HepG2 (cell line): ENCODE measurements around the gene TNRC18. TPM values are rescaled to one million over a fixed set of nuclear protein-coding genes. Genes with fewer than 3 reads are reported as not detected.

Experiments used
- ATAC-seq: fragments of 200-7000 bp; cut with Tn5 transposase; 3 replicates; pipeline ENCODE4 v1.9.1; 2020; ENCODE audit warnings: mild to moderate bottlenecking, moderate library complexity
- BruUV-seq: library from RNA; stranded (reverse); fragments of 400-500 nt; replicated peaks from 2 replicates; lab custom pipeline; 2021; lab: Mats Ljungman, UMichigan
- CTCF ChIA-PET: fragments of 300-600 bp; formaldehyde crosslinking; extraction: SDS; loops from one replicate; lab custom pipeline; 2021; ENCODE audit warnings: low total read pairs, inconsistent platforms, low intra/inter-chr PET ratio; lab: Yijun Ruan, JAX
- POLR2A ChIA-PET: fragments of 350-600 bp; sonication (Branson Sonifier 250); formaldehyde crosslinking; loops from one replicate; lab custom pipeline; 2020; ENCODE audit warnings: antibody characterized with exemption, inconsistent platforms; lab: Yijun Ruan, JAX
- DNase-seq: peaks from one replicate; pipeline ENCODE4 v3.0.0-alpha.2; 2015; ENCODE audit warnings: low spot score
- FAIRE-seq: peaks from 3 replicates; lab custom pipeline; 2011; peaks lifted over from hg19 to GRCh38; lab: Jason Lieb, UNC
- H2AFZ ChIP-seq: one replicate; pipeline ENCODE4 v1.6.1; 2011; ENCODE audit warnings: low read length, inconsistent platforms
- H3K27ac ChIP-seq: fragments of 300-600 bp; 3 replicates; pipeline ENCODE4 v1.8.0; 2011; ENCODE audit warnings: mixed run types, mild to moderate bottlenecking, mixed read lengths, low read length, inconsistent platforms; ENCODE audit not compliant: insufficient read depth; ENCODE audit errors: extremely low read length
- H3K27me3 ChIP-seq, 2 experiments: fragments of 200-600 bp in 1 of 2; 2 replicates in 1 of 2; 3 replicates in 1 of 2; pipeline versions ENCODE4 v1.6.0 to v1.8.0; 2011; ENCODE audit warnings: low read length in 2 of 2, mild to moderate bottlenecking in 2 of 2, moderate library complexity in 2 of 2, inconsistent platforms in 1 of 2; ENCODE audit not compliant: insufficient read depth in 2 of 2, control insufficient read depth in 1 of 2
- H3K36me3 ChIP-seq, 2 experiments: fragments of 200-600 bp in 1 of 2; replicated peaks in 1 of 2; 2 replicates in 1 of 2; 3 replicates in 1 of 2; pipeline versions ENCODE4 v1.5.1 to v1.8.0; 2011; ENCODE audit warnings: low read length in 2 of 2, inconsistent platforms in 1 of 2; ENCODE audit not compliant: insufficient read depth in 2 of 2, control insufficient read depth in 1 of 2
- H3K4me1 ChIP-seq: 2 replicates; pipeline ENCODE4 v1.5.1; 2012; ENCODE audit warnings: low read length, inconsistent platforms; ENCODE audit not compliant: insufficient read depth
- H3K4me2 ChIP-seq: 2 replicates; pipeline ENCODE4 v1.6.0; 2011; ENCODE audit warnings: low read depth, low read length, inconsistent platforms
- H3K4me3 ChIP-seq, 3 experiments: fragments of 200-600 bp in 1 of 3; sonication (generic), shearing (Covaris generic) in 1 of 3; replicated peaks in 1 of 3; 2 replicates each; pipeline ENCODE4 v1.5.1; 2011 to 2016; ENCODE audit warnings: low read length in 3 of 3, inconsistent platforms in 2 of 3, low read depth in 2 of 3, mild to moderate bottlenecking in 2 of 3, control low read depth in 1 of 3, mixed read lengths in 1 of 3; ENCODE audit not compliant: insufficient read depth in 1 of 3
- H3K79me2 ChIP-seq: one replicate; pipeline ENCODE4 v1.6.1; 2011; ENCODE audit warnings: low read length, inconsistent platforms; ENCODE audit not compliant: insufficient read depth
- H3K9ac ChIP-seq: 2 replicates; pipeline ENCODE4 v1.6.0; 2011; ENCODE audit warnings: mild to moderate bottlenecking, low read depth, low read length, inconsistent platforms; ENCODE audit not compliant: insufficient read depth
- H3K9me3 ChIP-seq: 2 replicates; pipeline ENCODE4 v1.5.1; 2012; ENCODE audit warnings: mild to moderate bottlenecking, low read length
- H4K20me1 ChIP-seq: 2 replicates; pipeline ENCODE4 v1.6.0; 2011; ENCODE audit warnings: inconsistent platforms, mild to moderate bottlenecking, low read length, moderate library complexity; ENCODE audit not compliant: insufficient read depth
- ARNT ChIP-seq: fragments of 450-650 bp; IDR thresholded peaks from 2 replicates; pipeline ENCODE4 v1.6.1; 2017
- ARNTL ChIP-seq: sonication (generic); formaldehyde crosslinking; IDR thresholded peaks from 2 replicates; pipeline ENCODE4 v1.4.0; 2020; ENCODE audit warnings: mild to moderate bottlenecking, missing genetic modification reagents
- HBP1 ChIP-seq: IDR thresholded peaks from 2 replicates; pipeline ENCODE4 v1.6.1; 2016; ENCODE audit warnings: low read depth, control low read depth
- HNF4G ChIP-seq, 2 experiments: sonication (generic) in 1 of 2; formaldehyde crosslinking in 1 of 2; IDR thresholded peaks; 2 replicates each; pipeline versions ENCODE4 v1.4.0 to v1.6.1; 2011 to 2020; ENCODE audit warnings: borderline replicate concordance in 2 of 2, low read depth in 2 of 2, mild to moderate bottlenecking in 2 of 2, low read length in 1 of 2, missing genetic modification reagents in 1 of 2, moderate library complexity in 1 of 2
- MLXIP ChIP-seq: sonication (generic); formaldehyde crosslinking; IDR thresholded peaks from 2 replicates; pipeline ENCODE4 v1.9.0; 2021; ENCODE audit warnings: missing genetic modification reagents, borderline replicate concordance
- NONO ChIP-seq, 2 experiments: fragments of 450-650 bp in 1 of 2; sonication (generic) in 1 of 2; formaldehyde crosslinking in 1 of 2; IDR thresholded peaks in 1 of 2; conservative IDR thresholded peaks in 1 of 2; 2 replicates each; pipeline versions ENCODE4 v1.6.1 to v1.8.0; 2017 to 2022; ENCODE audit warnings: mild to moderate bottlenecking in 1 of 2, missing genetic modification reagents in 1 of 2, moderate library complexity in 1 of 2
- RBFOX2 ChIP-seq: fragments of 200-400 bp; formaldehyde crosslinking; IDR thresholded peaks from 2 replicates; pipeline ENCODE4 v1.6.1; 2017; ENCODE audit warnings: low read depth, mild to moderate bottlenecking, low read length
- REPIN1 ChIP-seq: sonication (generic); formaldehyde crosslinking; IDR thresholded peaks from 2 replicates; pipeline ENCODE4 v1.8.0; 2022; ENCODE audit warnings: missing genetic modification reagents, low read depth, mild to moderate bottlenecking, borderline replicate concordance
- RFXAP ChIP-seq: sonication (generic); formaldehyde crosslinking; IDR thresholded peaks from 2 replicates; pipeline ENCODE4 v1.4.0; 2020; ENCODE audit warnings: missing genetic modification reagents, borderline replicate concordance
- TBX2 ChIP-seq: sonication (generic); formaldehyde crosslinking; IDR thresholded peaks from 2 replicates; pipeline ENCODE4 v1.5.0; 2020; ENCODE audit warnings: missing genetic modification reagents, mild to moderate bottlenecking, borderline replicate concordance
- ZNF18 ChIP-seq: sonication (generic); formaldehyde crosslinking; IDR thresholded peaks from 2 replicates; pipeline ENCODE4 v1.8.0; 2022; ENCODE audit warnings: mild to moderate bottlenecking, missing genetic modification reagents; ENCODE audit not compliant: insufficient replicate concordance
- ZNF512 ChIP-seq: sonication (generic); formaldehyde crosslinking; IDR thresholded peaks from 2 replicates; pipeline ENCODE4 v1.4.0; 2020; ENCODE audit warnings: mild to moderate bottlenecking, missing genetic modification reagents
- WGBS: methylation state at CpG from one replicate; pipeline ENCODE4 v1.1.6; 2017; ENCODE audit warnings: low lambda C conversion rate; 5-methylcytosine and 5-hydroxymethylcytosine counted together
- in situ Hi-C: cut with HindIII; loops from 2 replicates; pipeline ENCODE4 v1.10.0; 2017; ENCODE audit warnings: low pct_unique_long_range_greater_than_20kb; ENCODE audit not compliant: extremely low pct_ligation_motif_present
- intact Hi-C: fragments of 100-400 bp; cut with micrococcal nuclease; formaldehyde crosslinking; loops from one replicate; pipeline ENCODE4 v1.10.0; 2022; ENCODE audit not compliant: unreplicated experiment
- polyA plus RNA-seq, 8 experiments: library from polyadenylated mRNA; depleted of rRNA in 3 of 8; stranded (reverse) in 7 of 8; unstranded in 1 of 8; fragments of >200 nt; fragmentation: Illumina TruSeq in 4 of 8; extraction: Trizol in 4 of 8; gene quantifications; 2 replicates each; pipeline versions ENCODE4 v1.2.1 to v1.2.3, GENCODE V29; 2011 to 2016; ENCODE audit warnings: low read depth in 4 of 8, missing spikeins in 1 of 8, mixed read lengths in 1 of 8; ENCODE audit not compliant: insufficient read depth in 1 of 8
- total RNA-seq, 5 experiments: library from RNA; depleted of rRNA; stranded (reverse); fragments of >200 nt; fragmentation: Illumina TruSeq; extraction: Trizol; gene quantifications; 2 replicates each; pipeline ENCODE4 v1.2.3, GENCODE V29; 2016; ENCODE audit warnings: low read depth in 1 of 5

The TNRC18 gene
- total and polyA plus RNA-seq, 2 of the 13 experiments (the other 11 are each of a cell fraction or from before 2014, with no cell fraction given), result 11.7 to 17.4 TPM

- TF ChIP-seq HNF4G (IDR thresholded peaks at IDR 0.05; ENCODE audit: borderline replicate concordance, low read depth, low read length) (no peak), HNF4G (CRISPR knock-in tag; IDR thresholded peaks at IDR 0.05; ENCODE audit: borderline replicate concordance, low read depth) (no peak), HBP1 (CRISPR knock-in tag) (no peak), ZNF18 (CRISPR knock-in tag) (peak; percentile 30), NONO (IDR thresholded peaks at IDR 0.05) (no peak), NONO (CRISPR knock-in tag; conservative IDR thresholded peaks at IDR 0.05) (0 out of 2 replicates have a peak, but pooled peaks have one; percentile 6), TBX2 (CRISPR knock-in tag) (peak; percentile 3; the same call in 1 of the 2 replicates)
Measured at GRCh38 chr7:5420067-5420880, 3.4 kb downstream of the TNRC18 start (continued).

- 0% methylated on average over 13 of the region's 40 CpGs for WGBS
- BruUV-seq, result no TSS peak
- no peak for TF ChIP-seq ARNTL (CRISPR knock-in tag)
- TF ChIP-seq MLXIP (CRISPR knock-in tag), result no peak
- TF ChIP-seq RBFOX2, result peak; percentile 11; the same call in 1 of the 2 replicates
- no peak for TF ChIP-seq RFXAP (CRISPR knock-in tag)
- TF ChIP-seq ARNT, result no peak
- no peak for TF ChIP-seq REPIN1 (CRISPR knock-in tag)
- TF ChIP-seq ZNF512, result no peak
Measured at GRCh38 chr7:5419539-5420066, 4.0 kb downstream of the TNRC18 start.

More at GRCh38 chr7:5419539-5420066, 4.0 kb downstream of the TNRC18 start:
- no peak for FAIRE-seq
- H3K79me2 ChIP-seq, result peaks cover 74% of the 10 kb centered on the region
- no peaks in the 10 kb centered on the region for H3K9me3 ChIP-seq
- in situ Hi-C loops (no loop called here), intact Hi-C loops (no loop called here)
- H3K4me2 ChIP-seq, result peak overlapping the region; percentile 98
- H4K20me1 ChIP-seq, result peaks cover 61% of the 10 kb centered on the region
- no peak for ATAC-seq
- ChIA-PET CTCF (no interaction called here), POLR2A (no interaction called here)
- H2AFZ ChIP-seq, result no peak overlapping the region
- DNase-seq, result peak; percentile 59
- peak overlapping the region; percentile 87 to 99 (median 96) for H3K4me3 ChIP-seq
- no peaks in the 10 kb centered on the region; a peak in 1 of 5 replicates for H3K27me3 ChIP-seq
- peak overlapping the region; percentile 62 for H3K27ac ChIP-seq
- H3K9ac ChIP-seq, result peak overlapping the region; percentile 98
- peaks cover 0 to 13% of the 10 kb centered on the region in 2 experiments; a peak in 3 of 5 replicates for H3K36me3 ChIP-seq
- H3K4me1 ChIP-seq, result peaks cover 33% of the 10 kb centered on the region
